H9 (cell line): ENCODE results near the gene CRISPLD2. TPM values are rescaled to one million over a fixed set of nuclear protein-coding genes. Genes with fewer than 3 reads are reported as not detected.

Source experiments
- DNase-seq: peaks from one replicate; pipeline ENCODE4 v3.0.0-alpha.2; 2017
- H2AFZ ChIP-seq: one replicate; pipeline ENCODE4 v1.6.1; 2013; ENCODE audit warnings: mild to moderate bottlenecking, low read length, control low read depth, moderate library complexity
- H2AK5ac ChIP-seq: 2 replicates; pipeline ENCODE4 v1.6.1; 2013; ENCODE audit warnings: low read length, control low read depth, mixed read lengths; ENCODE audit not compliant: insufficient read length
- H2BK120ac ChIP-seq: one replicate; pipeline ENCODE4 v1.6.1; 2013; ENCODE audit warnings: low read depth, mild to moderate bottlenecking, low read length, control low read depth, inconsistent platforms; ENCODE audit not compliant: poor library complexity, severe bottlenecking
- H2BK12ac ChIP-seq: 2 replicates; pipeline ENCODE4 v1.6.1; 2013; ENCODE audit warnings: low read length, control low read depth, mixed read lengths, low read depth; ENCODE audit not compliant: insufficient read length
- H2BK15ac ChIP-seq: 2 replicates; pipeline ENCODE4 v1.6.1; 2013; ENCODE audit warnings: low read depth, low read length, control low read depth
- H2BK20ac ChIP-seq: one replicate; pipeline ENCODE4 v1.6.1; 2013; ENCODE audit warnings: low read depth, mild to moderate bottlenecking, low read length, control low read depth, inconsistent platforms; ENCODE audit not compliant: poor library complexity, severe bottlenecking
- H2BK5ac ChIP-seq: 2 replicates; pipeline ENCODE4 v1.6.1; 2013; ENCODE audit warnings: low read length, control low read depth, mixed read lengths; ENCODE audit not compliant: insufficient read length
- H3K14ac ChIP-seq: 2 replicates; pipeline ENCODE4 v1.6.1; 2013; ENCODE audit warnings: low read length, control low read depth; ENCODE audit not compliant: insufficient read depth
- H3K18ac ChIP-seq: 2 replicates; pipeline ENCODE4 v1.6.1; 2013; ENCODE audit warnings: low read depth, mild to moderate bottlenecking, mixed read lengths, low read length, control low read depth; ENCODE audit not compliant: insufficient read length
- H3K23ac ChIP-seq: 2 replicates; pipeline ENCODE4 v1.6.1; 2013; ENCODE audit warnings: low read length, control low read depth, mixed read lengths, low read depth; ENCODE audit not compliant: insufficient read length
- H3K23me2 ChIP-seq: 2 replicates; pipeline ENCODE4 v1.6.1; 2013; ENCODE audit warnings: low read depth, mild to moderate bottlenecking, mixed read lengths, low read length, control low read depth; ENCODE audit not compliant: insufficient read length, poor library complexity, severe bottlenecking
- H3K27ac ChIP-seq: 2 replicates; pipeline ENCODE4 v1.5.1; 2013; ENCODE audit warnings: low read length, control low read depth, mixed read lengths, low read depth; ENCODE audit not compliant: insufficient read length
- H3K27me3 ChIP-seq: 2 replicates; pipeline ENCODE4 v1.6.1; 2013; ENCODE audit warnings: low read length, control low read depth, inconsistent platforms; ENCODE audit not compliant: insufficient read depth
- H3K4ac ChIP-seq: 2 replicates; pipeline ENCODE4 v1.6.1; 2013; ENCODE audit warnings: low read depth, mild to moderate bottlenecking, control low read depth, inconsistent platforms, low read length, moderate library complexity
- H3K4me1 ChIP-seq: 2 replicates; pipeline ENCODE4 v1.6.1; 2013; ENCODE audit warnings: low read length, control low read depth, inconsistent platforms; ENCODE audit not compliant: insufficient read depth
- H3K4me2 ChIP-seq: 2 replicates; pipeline ENCODE4 v1.6.1; 2013; ENCODE audit warnings: low read length, control low read depth, mixed read lengths; ENCODE audit not compliant: insufficient read length, insufficient read depth
- H3K56ac ChIP-seq: 2 replicates; pipeline ENCODE4 v1.6.1; 2013; ENCODE audit warnings: low read depth, mild to moderate bottlenecking, mixed read lengths, low read length, control low read depth; ENCODE audit not compliant: insufficient read length
- H3K79me1 ChIP-seq: 2 replicates; pipeline ENCODE4 v1.6.1; 2013; ENCODE audit warnings: low read depth, mild to moderate bottlenecking, moderate library complexity, low read length, control low read depth, inconsistent platforms; ENCODE audit not compliant: insufficient read depth, poor library complexity, severe bottlenecking
- H3K79me2 ChIP-seq: 2 replicates; pipeline ENCODE4 v1.6.1; 2013; ENCODE audit warnings: low read length, control low read depth, inconsistent platforms; ENCODE audit not compliant: insufficient read depth
- H3K9ac ChIP-seq: 2 replicates; pipeline ENCODE4 v1.6.1; 2013; ENCODE audit warnings: low read length, control low read depth, mixed read lengths; ENCODE audit not compliant: insufficient read length; ENCODE audit errors: extremely low read depth
- H3K9me3 ChIP-seq: one replicate; pipeline ENCODE4 v1.6.1; 2013; ENCODE audit warnings: low read depth, low read length, inconsistent platforms; ENCODE audit not compliant: control insufficient read depth
- H3T11ph ChIP-seq: one replicate; pipeline ENCODE4 v1.6.1; 2013; ENCODE audit warnings: mild to moderate bottlenecking, low read length, control low read depth, inconsistent platforms
- H4K20me1 ChIP-seq: one replicate; pipeline ENCODE4 v1.6.1; 2013; ENCODE audit not compliant: control insufficient read depth, insufficient read length, insufficient read depth
- H4K5ac ChIP-seq: 2 replicates; pipeline ENCODE4 v1.6.1; 2013; ENCODE audit warnings: low read depth, mild to moderate bottlenecking, mixed read lengths, low read length, control low read depth; ENCODE audit not compliant: insufficient read length
- H4K8ac ChIP-seq: replicated peaks from 2 replicates; pipeline ENCODE4 v1.6.1; 2013; ENCODE audit warnings: low read length, control low read depth, mixed read lengths, low read depth; ENCODE audit not compliant: insufficient read length
- H4K91ac ChIP-seq: 2 replicates; pipeline ENCODE4 v1.6.1; 2013; ENCODE audit warnings: low read depth, mild to moderate bottlenecking, moderate library complexity, mixed read lengths, low read length, control low read depth; ENCODE audit not compliant: insufficient read length
- H3K27ac Mint-ChIP-seq, 3 experiments: 2 replicates in 2 of 3; 3 replicates in 1 of 3; pipeline ENCODE4 v1.8.0; 2020 to 2021; ENCODE audit warnings: mixed read lengths in 3 of 3, mild to moderate bottlenecking in 1 of 3, moderate library complexity in 1 of 3
- H3K27me3 Mint-ChIP-seq: 2 replicates; pipeline ENCODE4 v1.8.0; 2021; ENCODE audit warnings: low read depth, mild to moderate bottlenecking, moderate library complexity, mixed read lengths
- H3K36me3 Mint-ChIP-seq, 3 experiments: 2 replicates in 2 of 3; 3 replicates in 1 of 3; pipeline ENCODE4 v1.8.0; 2020 to 2021; ENCODE audit warnings: low read depth in 3 of 3, mixed read lengths in 3 of 3; ENCODE audit not compliant: insufficient read depth in 1 of 3
- H3K4me1 Mint-ChIP-seq, 2 experiments: 2 replicates each; pipeline ENCODE4 v1.8.0; 2020; ENCODE audit warnings: mixed read lengths in 2 of 2
- H3K4me3 Mint-ChIP-seq, 2 experiments: 2 replicates in 1 of 2; 3 replicates in 1 of 2; pipeline ENCODE4 v1.8.0; 2020 to 2021; ENCODE audit warnings: mild to moderate bottlenecking in 2 of 2, mixed read lengths in 2 of 2, moderate library complexity in 1 of 2
- H3K9me3 Mint-ChIP-seq, 2 experiments: 2 replicates in 1 of 2; 3 replicates in 1 of 2; pipeline ENCODE4 v1.8.0; 2020; ENCODE audit warnings: mild to moderate bottlenecking in 2 of 2, mixed read lengths in 2 of 2, moderate library complexity in 1 of 2
- WGBS: extraction: QIAGEN DNeasy Blood & Tissue Kit; methylation state at CpG from one replicate; pipeline ENCODE4 v1.1.7; 2013; ENCODE audit warnings: missing lambda C conversion rate, low lambda C conversion rate, mixed read lengths; ENCODE audit not compliant: insufficient read length; ENCODE audit errors: extremely low coverage; 5-methylcytosine and 5-hydroxymethylcytosine counted together
- total RNA-seq: library from RNA; stranded (reverse); gene quantifications from 2 replicates; pipeline ENCODE4 v1.2.1, GENCODE V29; 2021
- TF ChIP-seq, protein P1 (sequence below): fragments of 200-600 bp; sonication (generic); conservative IDR thresholded peaks from 3 replicates; pipeline ENCODE4 v1.8.0; 2021; ENCODE audit warnings: antibody characterized with exemption, mild to moderate bottlenecking

The CRISPLD2 gene
- total RNA-seq, 1 experiment from 2014 or later = 2.3 TPM

- Histone ChIP-seq H3K79me1 (no peaks in the 10 kb centered on the region), H2BK120ac (no peak overlapping the region), H3K27me3 (no peaks in the 10 kb centered on the region), H3K27ac (no peak overlapping the region), H2AK5ac (no peak overlapping the region), H3K9ac (no peak overlapping the region), H2BK15ac (no peak overlapping the region), H3K4me1 (no peaks in the 10 kb centered on the region), H3T11ph (no peak overlapping the region), H3K23ac (no peak overlapping the region), H4K20me1 (no peaks in the 10 kb centered on the region), H4K5ac (no peak overlapping the region), H3K14ac (no peak overlapping the region), H3K4me2 (no peak overlapping the region), H3K56ac (no peak overlapping the region), H3K79me2 (no peaks in the 10 kb centered on the region), H2AFZ (no peak overlapping the region), H2BK12ac (no peak overlapping the region), H3K23me2 (no peaks in the 10 kb centered on the region), H2BK20ac (no peak overlapping the region), H3K18ac (no peak overlapping the region), H2BK5ac (no peak overlapping the region), H4K91ac (no peak overlapping the region), H4K8ac (no peak overlapping the region), H3K4ac (no peak overlapping the region), H3K9me3 (no peaks in the 10 kb centered on the region)
- Mint-ChIP-seq H3K27ac (no peak overlapping the region), H3K36me3 (no peaks in the 10 kb centered on the region), H3K4me3 (no peak overlapping the region), H3K27me3 (no peaks in the 10 kb centered on the region), H3K4me1 (0 out of 4 replicates have a peak, but pooled peaks cover 0 to 2% of the 10 kb centered on the region in 2 experiments), H3K9me3 (no peaks in the 10 kb centered on the region)
- no CpG with 5 or more reads among the region's 4 CpGs for WGBS
- no peak for DNase-seq
- TF ChIP-seq, protein P1, sequence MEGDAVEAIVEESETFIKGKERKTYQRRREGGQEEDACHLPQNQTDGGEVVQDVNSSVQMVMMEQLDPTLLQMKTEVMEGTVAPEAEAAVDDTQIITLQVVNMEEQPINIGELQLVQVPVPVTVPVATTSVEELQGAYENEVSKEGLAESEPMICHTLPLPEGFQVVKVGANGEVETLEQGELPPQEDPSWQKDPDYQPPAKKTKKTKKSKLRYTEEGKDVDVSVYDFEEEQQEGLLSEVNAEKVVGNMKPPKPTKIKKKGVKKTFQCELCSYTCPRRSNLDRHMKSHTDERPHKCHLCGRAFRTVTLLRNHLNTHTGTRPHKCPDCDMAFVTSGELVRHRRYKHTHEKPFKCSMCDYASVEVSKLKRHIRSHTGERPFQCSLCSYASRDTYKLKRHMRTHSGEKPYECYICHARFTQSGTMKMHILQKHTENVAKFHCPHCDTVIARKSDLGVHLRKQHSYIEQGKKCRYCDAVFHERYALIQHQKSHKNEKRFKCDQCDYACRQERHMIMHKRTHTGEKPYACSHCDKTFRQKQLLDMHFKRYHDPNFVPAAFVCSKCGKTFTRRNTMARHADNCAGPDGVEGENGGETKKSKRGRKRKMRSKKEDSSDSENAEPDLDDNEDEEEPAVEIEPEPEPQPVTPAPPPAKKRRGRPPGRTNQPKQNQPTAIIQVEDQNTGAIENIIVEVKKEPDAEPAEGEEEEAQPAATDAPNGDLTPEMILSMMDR = no peak
Measured at GRCh38 chr16:84790301-84790700, 29.5 kb upstream of the CRISPLD2 start.
